Activated CD4-positive, alpha-beta T cell treated with anti-CD3 and anti-CD28 coated beads for 36 hours (primary cell): ENCODE measurements around the gene MAGI1. TPM values are rescaled to one million over a fixed set of nuclear protein-coding genes. Genes with fewer than 3 reads are reported as not detected.

ENCODE experiments used
- ATAC-seq: fragments of 200-7000 bp; cut with Tn5 transposase; one replicate; pipeline ENCODE4 v1.10.0; 2021; ENCODE audit warnings: mild to moderate bottlenecking, moderate library complexity
- CTCF ChIA-PET: fragments of 350-600 bp; sonication (Branson Sonifier 250); formaldehyde crosslinking; loops from one replicate; lab custom pipeline; 2021; ENCODE audit warnings: antibody characterized with exemption; lab: Charles Lee
- POLR2A ChIA-PET: fragments of 350-600 bp; sonication (Branson Sonifier 250); formaldehyde crosslinking; loops from one replicate; lab custom pipeline; 2021; ENCODE audit warnings: antibody characterized with exemption, inconsistent platforms; lab: Charles Lee
- DNase-seq: peaks from one replicate; pipeline ENCODE4 v3.0.0-alpha.2; 2020
- H3K27ac Mint-ChIP-seq: one replicate; pipeline ENCODE4 v1.8.0; 2021; ENCODE audit warnings: mixed read lengths
- H3K27me3 Mint-ChIP-seq: one replicate; pipeline ENCODE4 v1.8.0; 2021; ENCODE audit warnings: mixed read lengths
- H3K36me3 Mint-ChIP-seq: one replicate; pipeline ENCODE4 v1.8.0; 2021; ENCODE audit warnings: low read depth, mixed read lengths
- H3K4me1 Mint-ChIP-seq: one replicate; pipeline ENCODE4 v1.8.0; 2021; ENCODE audit warnings: mixed read lengths
- H3K4me3 Mint-ChIP-seq: one replicate; pipeline ENCODE4 v1.8.0; 2021; ENCODE audit warnings: mild to moderate bottlenecking, moderate library complexity, mixed read lengths
- H3K9me3 Mint-ChIP-seq: one replicate; pipeline ENCODE4 v1.8.0; 2021; ENCODE audit warnings: low read depth, mixed read lengths
- intact Hi-C, 2 experiments: fragments of 100-400 bp; cut with DNase I in 1 of 2; cut with micrococcal nuclease in 1 of 2; formaldehyde crosslinking; loops; one replicate each; pipeline versions ENCODE4 v1.14.2 to v1.15.1; 2022 to 2024; cut with DNase I, micrococcal nuclease
- total RNA-seq, 2 experiments: library from RNA; stranded (reverse); gene quantifications; one replicate each; pipeline ENCODE4 v1.2.3, GENCODE V29; 2021

Gene MAGI1
- total RNA-seq, 2 experiments from 2014 or later: 0.09 to 0.18 TPM

- H3K27ac Mint-ChIP-seq: no peak overlapping the region
- no peak overlapping the region for H3K4me3 Mint-ChIP-seq
- ChIA-PET CTCF (no interaction called here), POLR2A (no interaction called here)
- H3K9me3 Mint-ChIP-seq: no peaks in the 10 kb centered on the region
- ATAC-seq: no peak
- H3K4me1 Mint-ChIP-seq: no peaks in the 10 kb centered on the region
- no peaks in the 10 kb centered on the region for H3K36me3 Mint-ChIP-seq
- DNase-seq: no peak
- intact Hi-C loops: no loop called here
- H3K27me3 Mint-ChIP-seq: no peaks in the 10 kb centered on the region
Measured at GRCh38 chr3:65664446-65664845, 374.3 kb downstream of the MAGI1 start.

GRCh38 chr3:65662095-65662494, 376.6 kb downstream of the MAGI1 start:
- POLR2A ChIA-PET: no interaction called here
- intact Hi-C loops: no loop called here
- Mint-ChIP-seq H3K36me3 (no peaks in the 10 kb centered on the region), H3K4me1 (no peaks in the 10 kb centered on the region), H3K27ac (no peak overlapping the region), H3K27me3 (no peaks in the 10 kb centered on the region), H3K9me3 (no peaks in the 10 kb centered on the region), H3K4me3 (no peak overlapping the region)
- CTCF ChIA-PET: no interaction called here
- DNase-seq: no peak
- ATAC-seq: no peak

GRCh38 chr3:65660000-65660598, 378.6 kb downstream of the MAGI1 start:
- ChIA-PET POLR2A (no interaction called here), CTCF (no interaction called here)
- Mint-ChIP-seq H3K4me3 (no peak overlapping the region), H3K36me3 (no peaks in the 10 kb centered on the region), H3K9me3 (no peaks in the 10 kb centered on the region), H3K27ac (no peak overlapping the region), H3K4me1 (no peaks in the 10 kb centered on the region), H3K27me3 (no peaks in the 10 kb centered on the region)
- ATAC-seq (no peak), DNase-seq (no peak)
- intact Hi-C loops: no loop called here

GRCh38 chr3:65659396-65659795, 379.3 kb downstream of the MAGI1 start:
- DNase-seq (no peak), ATAC-seq (no peak)
- intact Hi-C loops: no loop called here
- no peak overlapping the region for H3K4me3 Mint-ChIP-seq
- ChIA-PET CTCF (interaction anchor here (0.7 kb wide), 1 partner anchor 402 kb away, joined by 3 read pairs; no protein-coding TSS in a partner anchor), POLR2A (no interaction called here)
- H3K4me1 Mint-ChIP-seq: no peaks in the 10 kb centered on the region
- no peaks in the 10 kb centered on the region for H3K27me3 Mint-ChIP-seq
- H3K36me3 Mint-ChIP-seq: no peaks in the 10 kb centered on the region
- H3K9me3 Mint-ChIP-seq: no peaks in the 10 kb centered on the region
- H3K27ac Mint-ChIP-seq: no peak overlapping the region

GRCh38 chr3:65658401-65658800, 380.3 kb downstream of the MAGI1 start:
- Mint-ChIP-seq H3K4me3 (no peak overlapping the region), H3K27ac (no peak overlapping the region), H3K27me3 (no peaks in the 10 kb centered on the region), H3K9me3 (peaks cover 1% of the 10 kb centered on the region), H3K4me1 (no peaks in the 10 kb centered on the region), H3K36me3 (no peaks in the 10 kb centered on the region)
- ChIA-PET CTCF (no interaction called here), POLR2A (no interaction called here)
- no peak for ATAC-seq
- intact Hi-C loops: no loop called here
- no peak for DNase-seq

GRCh38 chr3:65655061-65655460, 383.7 kb downstream of the MAGI1 start:
- ChIA-PET CTCF (no interaction called here), POLR2A (no interaction called here)
- intact Hi-C loops: no loop called here

GRCh38 chr3:65653731-65654130, 385.0 kb downstream of the MAGI1 start:
- DNase-seq: no peak
- Mint-ChIP-seq H3K36me3 (no peaks in the 10 kb centered on the region), H3K27ac (no peak overlapping the region), H3K9me3 (peaks cover 1% of the 10 kb centered on the region), H3K4me3 (no peak overlapping the region), H3K27me3 (no peaks in the 10 kb centered on the region), H3K4me1 (no peaks in the 10 kb centered on the region)
- no peak for ATAC-seq
- CTCF ChIA-PET: no interaction called here
- POLR2A ChIA-PET: no interaction called here
- intact Hi-C loops: no loop called here

More at GRCh38 chr3:65655061-65655460, 383.7 kb downstream of the MAGI1 start:
- ATAC-seq (no peak), DNase-seq (no peak)
- no peaks in the 10 kb centered on the region for H3K27me3 Mint-ChIP-seq
- peaks cover 1% of the 10 kb centered on the region for H3K9me3 Mint-ChIP-seq
- H3K27ac Mint-ChIP-seq: no peak overlapping the region
- H3K36me3 Mint-ChIP-seq: no peaks in the 10 kb centered on the region
- H3K4me1 Mint-ChIP-seq: no peaks in the 10 kb centered on the region
- H3K4me3 Mint-ChIP-seq: no peak overlapping the region

- no peaks in the 10 kb centered on the region for H3K27me3 Mint-ChIP-seq
- H3K36me3 Mint-ChIP-seq: no peaks in the 10 kb centered on the region
- ATAC-seq: no peak
- POLR2A ChIA-PET: no interaction called here
- no peaks in the 10 kb centered on the region for H3K4me1 Mint-ChIP-seq
- CTCF ChIA-PET: no interaction called here
- intact Hi-C loops: no loop called here
- H3K9me3 Mint-ChIP-seq: peaks cover 19% of the 10 kb centered on the region
- no peak overlapping the region for H3K27ac Mint-ChIP-seq
- H3K4me3 Mint-ChIP-seq: no peak overlapping the region
- no peak for DNase-seq
Measured at GRCh38 chr3:65650247-65650646, 388.5 kb downstream of the MAGI1 start.

- CTCF ChIA-PET: no interaction called here
- intact Hi-C loops: no loop called here
Measured at GRCh38 chr3:65647369-65647768, 391.3 kb downstream of the MAGI1 start.

GRCh38 chr3:65642883-65643282, 395.8 kb downstream of the MAGI1 start:
- no peak overlapping the region for H3K4me3 Mint-ChIP-seq
- ATAC-seq (no peak), DNase-seq (no peak)
- no peaks in the 10 kb centered on the region for H3K36me3 Mint-ChIP-seq
- peaks cover 22% of the 10 kb centered on the region for H3K9me3 Mint-ChIP-seq
- ChIA-PET CTCF (interaction anchor here (0.6 kb wide), 1 partner anchor 11 kb away, joined by 3 read pairs; no protein-coding TSS in a partner anchor), POLR2A (no interaction called here)
- H3K27ac Mint-ChIP-seq: no peak overlapping the region
- intact Hi-C loops: no loop called here
- no peaks in the 10 kb centered on the region for H3K27me3 Mint-ChIP-seq
- no peaks in the 10 kb centered on the region for H3K4me1 Mint-ChIP-seq

More at GRCh38 chr3:65647369-65647768, 391.3 kb downstream of the MAGI1 start:
- Mint-ChIP-seq H3K9me3 (peaks cover 21% of the 10 kb centered on the region), H3K4me1 (no peaks in the 10 kb centered on the region), H3K27me3 (no peaks in the 10 kb centered on the region), H3K36me3 (no peaks in the 10 kb centered on the region), H3K4me3 (no peak overlapping the region), H3K27ac (no peak overlapping the region)
- ATAC-seq (no peak), DNase-seq (no peak)
- POLR2A ChIA-PET: no interaction called here

GRCh38 chr3:65641777-65642176, 396.9 kb downstream of the MAGI1 start:
- Mint-ChIP-seq H3K27ac (no peak overlapping the region), H3K4me1 (no peaks in the 10 kb centered on the region), H3K36me3 (no peaks in the 10 kb centered on the region), H3K27me3 (no peaks in the 10 kb centered on the region), H3K9me3 (peaks cover 16% of the 10 kb centered on the region), H3K4me3 (no peak overlapping the region)
- ChIA-PET POLR2A (no interaction called here), CTCF (no interaction called here)
- no peak for DNase-seq
- intact Hi-C loops: no loop called here
- no peak for ATAC-seq

GRCh38 chr3:65641045-65641444, 397.7 kb downstream of the MAGI1 start:
- Mint-ChIP-seq H3K4me3 (no peak overlapping the region), H3K27ac (no peak overlapping the region), H3K36me3 (no peaks in the 10 kb centered on the region), H3K9me3 (peaks cover 8% of the 10 kb centered on the region), H3K4me1 (no peaks in the 10 kb centered on the region), H3K27me3 (no peaks in the 10 kb centered on the region)
- ATAC-seq (no peak), DNase-seq (no peak)
- intact Hi-C loops: no loop called here
- POLR2A ChIA-PET: no interaction called here
- CTCF ChIA-PET: interaction anchor here (0.6 kb wide), 1 partner anchor 364 kb away, joined by 3 read pairs; no protein-coding TSS in a partner anchor
